ENCODE results near the gene NRCAM.

The NRCAM gene

DNA sequence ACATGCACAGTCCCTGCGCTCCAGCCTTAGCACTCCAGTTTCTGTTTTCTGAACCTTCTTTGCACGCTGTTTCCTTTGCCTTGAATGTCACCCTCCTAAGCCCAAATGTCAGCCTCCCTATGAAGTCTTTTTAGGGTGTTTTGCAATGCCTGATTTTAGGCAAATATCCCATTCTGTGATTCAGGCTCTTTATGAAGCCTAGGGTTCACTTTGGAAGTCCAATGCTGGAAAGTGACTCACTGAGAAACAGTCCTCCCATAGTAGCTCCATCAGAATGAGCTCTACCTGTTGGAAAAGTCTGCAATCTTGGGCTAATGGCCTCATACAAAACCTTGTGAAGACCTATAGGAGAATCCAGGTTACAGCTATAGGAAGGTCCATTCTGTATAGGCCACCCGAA is 331.4 kb downstream of the NRCAM start:
- Histone ChIP-seq H3K4me3 (ENCODE audit: low read length) (no peak overlapping the region), H3K9me2 (replicated peaks; ENCODE audit: insufficient read depth, low read length) (no peaks in the 10 kb centered on the region), H3K79me2 (ENCODE audit: low read length) (no peaks in the 10 kb centered on the region), H3K27me3 (replicated peaks; ENCODE audit: insufficient read depth, low read length) (peaks cover 6% of the 10 kb centered on the region; the same call in 1 of the 2 replicates), H4K20me1 (ENCODE audit: insufficient read depth, low read length) (no peaks in the 10 kb centered on the region), H3F3A (ENCODE audit: insufficient read depth, low read length) (no peaks in the 10 kb centered on the region), H3K27ac (ENCODE audit: low read length) (no peak overlapping the region), H2AFZ (ENCODE audit: low read length) (no peak overlapping the region), H3K9me3 (replicated peaks; ENCODE audit: insufficient read depth, low read length) (no peaks in the 10 kb centered on the region), H3K9ac (ENCODE audit: low read length) (no peak overlapping the region), H3K36me3 (replicated peaks; ENCODE audit: insufficient read depth, low read length) (no peaks in the 10 kb centered on the region), H3K4me2 (ENCODE audit: low read depth, low read length) (no peak overlapping the region), H3K4me1 (ENCODE audit: low read length) (no peaks in the 10 kb centered on the region)
- TF ChIP-seq EZH2 (optimal IDR thresholded peaks at IDR 0.05; ENCODE audit: low read depth, low read length) (no peak), EZH2phosphoT487 (IDR thresholded peaks at IDR 0.05; ENCODE audit: low read length) (no peak), CTCF (IDR thresholded peaks at IDR 0.05; ENCODE audit: low read length) (no peak)
- no peak for DNase-seq

DNA sequence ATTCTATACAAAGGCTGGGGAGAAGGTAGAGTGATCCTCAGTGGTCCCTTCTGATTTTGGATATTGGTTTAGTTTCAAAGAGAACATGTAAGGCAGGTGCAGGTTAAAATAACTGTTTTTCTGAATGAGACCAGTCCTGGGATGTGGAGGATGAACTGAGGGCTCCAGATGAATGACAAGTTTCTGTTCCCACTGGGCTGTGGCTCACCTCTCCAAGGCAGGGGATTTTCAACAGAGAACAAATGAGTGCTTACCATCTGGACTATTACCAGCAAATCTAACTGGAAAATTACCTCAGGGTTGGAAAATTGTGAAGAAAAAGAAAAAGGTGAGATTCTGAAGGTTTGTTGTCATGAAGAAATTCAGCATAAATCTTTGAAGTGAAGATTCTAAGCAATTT is 334.1 kb downstream of the NRCAM start:
- Histone ChIP-seq H3K9me2 (replicated peaks; ENCODE audit: insufficient read depth, low read length) (no peaks in the 10 kb centered on the region), H2AFZ (ENCODE audit: low read length) (no peak overlapping the region), H3K36me3 (replicated peaks; ENCODE audit: insufficient read depth, low read length) (no peaks in the 10 kb centered on the region), H3K9ac (ENCODE audit: low read length) (no peak overlapping the region), H3K4me1 (ENCODE audit: low read length) (no peaks in the 10 kb centered on the region), H4K20me1 (ENCODE audit: insufficient read depth, low read length) (no peaks in the 10 kb centered on the region), H3K4me2 (ENCODE audit: low read depth, low read length) (no peak overlapping the region), H3K27me3 (replicated peaks; ENCODE audit: insufficient read depth, low read length) (no peaks in the 10 kb centered on the region), H3K27ac (ENCODE audit: low read length) (no peak overlapping the region), H3K4me3 (ENCODE audit: low read length) (no peak overlapping the region), H3K9me3 (replicated peaks; ENCODE audit: insufficient read depth, low read length) (no peaks in the 10 kb centered on the region), H3K79me2 (ENCODE audit: low read length) (no peaks in the 10 kb centered on the region), H3F3A (ENCODE audit: insufficient read depth, low read length) (no peaks in the 10 kb centered on the region)
- TF ChIP-seq EZH2 (optimal IDR thresholded peaks at IDR 0.05; ENCODE audit: low read depth, low read length) (no peak), CTCF (IDR thresholded peaks at IDR 0.05; ENCODE audit: low read length) (no peak), EZH2phosphoT487 (IDR thresholded peaks at IDR 0.05; ENCODE audit: low read length) (no peak)
- no peak for DNase-seq

DNA sequence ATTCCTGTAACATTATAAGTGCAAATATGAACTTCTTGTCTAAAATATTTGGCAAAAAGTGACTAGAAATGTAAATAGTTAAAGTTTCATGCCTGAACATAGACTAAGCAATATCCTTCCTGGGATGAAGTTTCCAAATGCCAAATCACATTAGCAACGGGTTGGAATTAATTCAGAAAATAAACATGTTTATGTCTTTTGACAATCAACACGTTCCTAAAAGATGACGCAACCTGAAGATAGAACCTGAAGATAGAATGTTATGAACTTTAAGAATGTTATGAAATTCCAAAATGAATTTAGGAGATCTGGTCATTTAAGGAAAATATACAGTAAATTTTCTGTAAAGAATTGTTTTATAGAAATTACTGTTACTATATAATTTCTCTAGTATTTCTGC is 335.3 kb downstream of the NRCAM start:
- Histone ChIP-seq H3K9me3 (replicated peaks; ENCODE audit: insufficient read depth, low read length) (no peaks in the 10 kb centered on the region), H2AFZ (ENCODE audit: low read length) (no peak overlapping the region), H3K27me3 (replicated peaks; ENCODE audit: insufficient read depth, low read length) (no peaks in the 10 kb centered on the region), H3K4me2 (ENCODE audit: low read depth, low read length) (no peak overlapping the region), H3K4me1 (ENCODE audit: low read length) (no peaks in the 10 kb centered on the region), H3K36me3 (replicated peaks; ENCODE audit: insufficient read depth, low read length) (no peaks in the 10 kb centered on the region), H3K79me2 (ENCODE audit: low read length) (no peaks in the 10 kb centered on the region), H3K4me3 (ENCODE audit: low read length) (no peak overlapping the region), H4K20me1 (ENCODE audit: insufficient read depth, low read length) (no peaks in the 10 kb centered on the region), H3K27ac (ENCODE audit: low read length) (no peak overlapping the region), H3F3A (ENCODE audit: insufficient read depth, low read length) (no peaks in the 10 kb centered on the region), H3K9me2 (replicated peaks; ENCODE audit: insufficient read depth, low read length) (no peaks in the 10 kb centered on the region), H3K9ac (ENCODE audit: low read length) (no peak overlapping the region)
- no peak for TF ChIP-seq CTCF (IDR thresholded peaks at IDR 0.05; ENCODE audit: low read length)
- TF ChIP-seq EZH2 (optimal IDR thresholded peaks at IDR 0.05; ENCODE audit: low read depth, low read length): no peak
- no peak for TF ChIP-seq EZH2phosphoT487 (IDR thresholded peaks at IDR 0.05; ENCODE audit: low read length)
- DNase-seq: no peak

Data from MM.1S (cell line).